ENCODE data around the gene PRR3.
A peak's percentile ranks its signal among the peaks of the same experiment; 100 is the strongest.

Gene PRR3

GRCh38 chr6:30537931-30538330 lies 19.2 kb upstream of the PRR3 start:
- no peak for DNase-seq (ENCODE audit: low read depth in 2 of 2)

- DNase-seq (ENCODE audit: low read depth in 2 of 2): peak; percentile 71 to 73
Measured at GRCh38 chr6:30541515-30542403, 15.3 kb upstream of the PRR3 start.

GRCh38 chr6:30542404-30542725 lies 14.7 kb upstream of the PRR3 start:
- no peak for DNase-seq (ENCODE audit: low read depth in 2 of 2)

- DNase-seq (ENCODE audit: low read depth in 2 of 2): no peak
Measured at GRCh38 chr6:30542915-30543314, 14.2 kb upstream of the PRR3 start.

GRCh38 chr6:30543821-30544220 lies 13.3 kb upstream of the PRR3 start:
- no peak for DNase-seq (ENCODE audit: low read depth in 2 of 2)

- no peak for DNase-seq (ENCODE audit: low read depth in 2 of 2)
Measured at GRCh38 chr6:30544666-30545272, 12.3 kb upstream of the PRR3 start.

GRCh38 chr6:30547454-30547853 lies 9.6 kb upstream of the PRR3 start:
- DNase-seq (ENCODE audit: low read depth in 2 of 2): no peak

- DNase-seq (ENCODE audit: low read depth in 2 of 2): no peak
Measured at GRCh38 chr6:30548375-30548774, 8.7 kb upstream of the PRR3 start.

- DNase-seq (ENCODE audit: low read depth in 2 of 2): no peak
Measured at GRCh38 chr6:30554404-30554803, 2.7 kb upstream of the PRR3 start.

- DNase-seq (ENCODE audit: low read depth in 2 of 2): no peak
Measured at GRCh38 chr6:30554962-30555815, 1.9 kb upstream of the PRR3 start.

- no peak for DNase-seq (ENCODE audit: low read depth in 2 of 2)
Measured at GRCh38 chr6:30555816-30556065, 1.4 kb upstream of the PRR3 start.

GRCh38 chr6:30556066-30556905 lies 809 bp upstream of the PRR3 start, which contains the start of gene GNL1:
Gene GNL1 (minus strand): TSS chr6:30556489. CDS start chr6:30556203, 286 bp downstream.
- DNase-seq (ENCODE audit: low read depth in 2 of 2): peak; percentile 99

GRCh38 chr6:30557683-30557981 lies 537 bp downstream of the PRR3 start:
- no peak for DNase-seq (ENCODE audit: low read depth in 2 of 2)

GRCh38 chr6:30560930-30561329 lies 3.8 kb downstream of the PRR3 start:
- no peak for DNase-seq (ENCODE audit: low read depth in 2 of 2)

- no peak for DNase-seq (ENCODE audit: low read depth in 2 of 2)
Measured at GRCh38 chr6:30562470-30563425, 5.7 kb downstream of the PRR3 start.

- DNase-seq (ENCODE audit: low read depth in 2 of 2): no peak
Measured at GRCh38 chr6:30564114-30564513, 7.0 kb downstream of the PRR3 start.

- no peak for DNase-seq (ENCODE audit: low read depth in 2 of 2)
Measured at GRCh38 chr6:30565772-30566171, 8.7 kb downstream of the PRR3 start.

- peak; percentile 17 to 27 for DNase-seq (ENCODE audit: low read depth in 2 of 2)
Measured at GRCh38 chr6:30568245-30568644, 11.2 kb downstream of the PRR3 start.

GRCh38 chr6:30570263-30570662 lies 13.2 kb downstream of the PRR3 start:
- no peak for DNase-seq (ENCODE audit: low read depth in 2 of 2)

- DNase-seq (ENCODE audit: low read depth in 2 of 2): no peak
Measured at GRCh38 chr6:30570740-30571074, 13.6 kb downstream of the PRR3 start.
